Measurements from ENCODE around the gene SGIP1.
"Not testable (repeated sequence)": the region's sequence is repeated elsewhere in the genome, so short reads cannot be mapped to it uniquely, and the experiment has no call there.

Gene SGIP1

DNA sequence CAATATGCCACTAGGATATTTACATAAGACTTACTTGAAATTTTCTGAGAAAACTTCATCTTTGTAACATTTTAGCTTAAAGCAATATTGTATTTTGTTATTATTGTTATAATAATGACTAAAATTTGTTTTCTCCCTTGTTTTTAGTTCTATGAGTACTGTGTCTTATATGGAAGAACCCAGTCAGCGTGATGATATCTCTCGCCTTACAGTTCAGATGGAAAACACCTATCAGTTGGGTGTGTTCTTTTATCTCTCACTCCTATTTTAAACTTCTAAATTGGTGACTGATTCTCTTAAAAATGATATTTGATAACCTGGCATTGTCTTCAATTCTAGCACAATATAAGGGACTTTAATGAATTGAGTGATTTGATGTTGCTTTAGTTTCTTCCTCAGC is 236.3 kb downstream of the SGIP1 start:
- DNase-seq (ENCODE audit: low spot score), result no peak

DNA sequence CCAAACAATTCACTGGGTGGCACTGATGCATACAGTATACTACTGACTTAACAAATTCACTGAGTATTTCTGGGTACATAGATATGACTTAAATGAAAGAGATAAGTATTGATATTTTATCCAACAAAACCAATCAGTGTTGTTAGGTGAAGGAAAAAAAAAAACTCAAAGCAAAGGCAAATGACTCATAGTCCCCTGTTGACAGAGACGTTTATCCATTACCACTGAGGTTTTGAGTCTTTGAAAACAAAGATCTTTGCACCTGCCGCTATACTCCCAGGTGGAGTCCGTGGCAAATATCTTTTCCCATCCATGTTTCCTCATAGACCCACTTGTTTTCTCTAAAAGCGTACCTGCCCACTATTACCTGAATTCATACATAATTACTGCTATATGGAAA is 236.7 kb downstream of the SGIP1 start:
- peak; percentile 2 for DNase-seq (ENCODE audit: low spot score)

DNA sequence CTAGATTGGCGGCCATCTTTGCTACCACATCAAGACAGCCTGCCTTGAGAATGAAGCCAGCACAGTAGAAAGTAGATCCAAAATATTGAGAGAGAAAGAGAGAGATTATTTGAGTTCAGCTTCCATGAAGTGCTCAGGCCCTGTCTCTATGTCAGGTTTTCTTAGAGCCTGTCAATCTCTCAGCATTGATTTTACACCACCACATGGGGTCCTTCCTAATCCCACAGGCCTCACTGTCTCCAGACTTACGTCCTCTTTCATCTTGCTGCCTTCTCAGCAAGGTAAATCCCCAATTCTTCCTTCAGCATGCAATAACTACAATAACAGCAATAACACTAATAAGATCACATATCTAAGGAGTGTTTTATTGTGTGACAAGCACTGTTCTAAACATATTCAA is 239.3 kb downstream of the SGIP1 start:
- DNase-seq (ENCODE audit: low spot score), result no peak

DNA sequence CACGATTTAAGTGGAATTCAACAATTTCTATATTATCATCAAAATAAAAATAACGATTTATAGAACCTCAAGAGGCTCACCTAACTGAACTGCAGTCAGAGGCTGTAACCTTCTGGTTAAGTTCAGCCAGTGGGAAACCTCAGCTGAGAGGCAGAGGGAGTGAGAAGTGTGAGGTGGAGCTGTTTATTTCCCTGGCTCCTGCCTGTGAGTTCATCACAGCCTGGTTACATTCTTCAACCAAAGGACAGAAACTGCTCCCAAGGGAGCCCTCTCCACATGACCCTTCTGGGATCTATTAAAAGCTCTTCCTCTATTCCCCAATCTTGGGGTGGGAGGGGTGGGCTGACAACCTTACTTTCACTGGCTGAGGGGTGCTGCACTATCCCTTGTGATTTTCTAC is 240.5 kb downstream of the SGIP1 start:
- no peak for DNase-seq (ENCODE audit: low spot score)

DNA sequence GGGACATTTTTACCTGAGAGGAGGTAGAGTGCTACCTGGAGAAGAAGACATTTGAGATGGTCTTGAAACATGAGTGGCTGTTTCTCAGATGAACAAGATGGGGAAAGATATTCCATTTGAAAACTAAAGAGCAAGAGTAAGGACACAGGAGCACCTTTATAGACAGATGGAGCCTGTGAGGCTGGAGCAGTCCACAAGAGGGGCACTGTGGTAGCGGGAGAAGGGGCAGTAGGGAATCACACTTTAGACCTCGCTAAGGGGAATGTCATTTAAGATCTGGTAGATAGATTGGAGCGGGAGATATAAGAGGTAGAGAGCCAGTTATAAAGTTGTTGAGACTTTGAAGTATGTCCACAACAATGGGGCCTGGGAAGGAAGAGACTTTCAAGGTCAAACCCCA is 241.7 kb downstream of the SGIP1 start:
- no peak for DNase-seq (ENCODE audit: low spot score)

DNA sequence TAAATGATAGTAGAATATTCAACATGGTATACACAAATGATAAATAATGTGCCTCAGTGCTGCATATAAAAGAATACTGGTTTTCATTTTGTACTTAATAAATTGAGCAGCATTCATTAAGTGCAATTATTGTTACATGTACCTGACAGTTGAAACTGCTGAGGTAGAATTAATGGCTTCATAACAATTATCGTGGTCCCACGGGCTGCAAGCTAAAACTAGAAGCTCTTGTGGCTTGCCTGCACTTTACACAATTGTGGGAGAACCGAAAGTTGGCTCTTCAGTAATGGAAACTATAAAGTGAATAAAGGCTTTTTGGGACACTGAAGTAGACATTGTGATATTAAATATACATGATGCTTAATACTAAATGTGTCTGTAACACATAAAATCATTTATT is 243.9 kb downstream of the SGIP1 start:
- no peak for DNase-seq (ENCODE audit: low spot score)

DNA sequence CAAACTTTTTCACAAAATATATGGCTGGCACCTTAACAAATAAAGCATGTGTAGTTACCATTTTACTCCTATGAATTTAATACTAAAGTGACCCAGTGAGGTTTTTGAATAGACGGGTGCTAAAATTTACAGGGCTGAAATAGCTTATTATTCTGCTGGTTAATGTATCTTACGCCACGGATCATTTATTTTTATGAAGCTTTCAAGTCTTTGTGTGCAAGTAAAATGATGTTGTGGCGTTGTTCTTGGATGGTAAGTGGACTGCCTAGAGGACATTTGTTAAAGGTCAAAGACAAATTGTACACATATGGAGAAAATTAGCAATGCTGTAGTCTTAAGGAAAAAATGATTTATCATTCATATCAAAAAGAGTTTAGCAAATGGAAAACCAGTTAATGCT is 244.3 kb downstream of the SGIP1 start:
- DNase-seq (ENCODE audit: low spot score), result no peak

DNA sequence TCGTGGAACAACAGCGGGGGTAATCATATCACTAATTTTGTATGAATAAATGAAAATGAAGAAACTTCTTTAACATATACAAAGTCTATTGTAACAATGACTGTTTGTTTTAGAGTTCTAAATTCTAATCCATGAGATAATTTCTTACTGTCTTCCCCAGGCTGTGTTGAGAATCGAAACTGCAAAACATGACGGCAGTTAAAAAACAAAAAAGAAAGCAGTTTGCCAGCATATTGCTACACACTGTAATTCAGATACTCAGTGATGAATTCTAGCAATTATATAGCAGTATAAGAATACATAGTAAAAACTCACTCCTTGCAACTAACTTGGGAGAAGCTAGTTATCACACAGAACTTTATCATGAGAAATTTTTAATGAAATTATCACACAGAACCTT is 245.0 kb downstream of the SGIP1 start:
- no peak for DNase-seq (ENCODE audit: low spot score)

DNA sequence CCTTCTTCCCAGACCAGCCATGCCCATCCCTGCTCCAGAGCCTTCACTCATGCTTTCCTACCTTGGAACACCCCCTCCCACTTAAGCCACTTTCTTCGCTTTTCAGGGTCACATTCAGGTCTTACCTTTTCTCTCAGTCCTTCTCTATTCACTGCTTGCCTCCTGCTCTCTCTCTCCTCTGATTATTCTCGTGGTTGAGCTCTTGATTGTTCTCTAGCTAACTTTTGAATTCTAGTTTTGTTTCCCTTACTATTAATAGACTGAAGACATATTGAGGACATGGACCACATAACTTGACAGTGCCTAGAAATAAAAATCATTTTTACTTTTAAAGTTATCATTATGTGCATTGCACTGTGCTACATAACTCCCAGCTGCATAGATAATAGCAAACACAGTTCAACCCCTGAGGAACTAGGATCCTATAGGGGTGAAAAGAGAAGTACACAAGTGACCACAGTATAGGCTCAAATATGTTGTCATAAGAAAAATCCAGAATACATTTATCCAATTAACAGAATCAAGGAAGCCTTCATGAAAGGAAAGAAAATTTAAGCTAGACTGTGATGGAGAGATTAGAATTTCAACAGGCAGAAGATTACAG is 245.6 kb downstream of the SGIP1 start:
- no peak for DNase-seq (ENCODE audit: low spot score)

DNA sequence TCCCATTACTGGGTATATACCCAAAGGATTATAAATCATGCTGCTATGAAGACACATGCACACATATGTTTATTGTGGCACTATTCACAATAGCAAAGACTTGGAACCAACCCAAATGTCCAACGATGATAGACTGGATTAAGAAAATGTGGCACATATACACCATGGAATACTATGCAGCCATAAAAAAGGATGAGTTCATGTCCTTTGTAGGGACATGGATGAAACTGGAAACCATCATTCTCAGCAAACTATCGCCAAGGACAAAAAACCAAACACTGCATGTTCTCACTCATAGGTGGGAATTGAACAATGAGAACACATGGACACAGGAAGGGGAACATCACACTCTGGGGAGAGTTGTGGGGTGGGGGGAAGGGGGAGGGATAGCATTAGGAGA is 251.8 kb downstream of the SGIP1 start:
- not testable (repeated sequence) for DNase-seq (ENCODE audit: low spot score)

DNA sequence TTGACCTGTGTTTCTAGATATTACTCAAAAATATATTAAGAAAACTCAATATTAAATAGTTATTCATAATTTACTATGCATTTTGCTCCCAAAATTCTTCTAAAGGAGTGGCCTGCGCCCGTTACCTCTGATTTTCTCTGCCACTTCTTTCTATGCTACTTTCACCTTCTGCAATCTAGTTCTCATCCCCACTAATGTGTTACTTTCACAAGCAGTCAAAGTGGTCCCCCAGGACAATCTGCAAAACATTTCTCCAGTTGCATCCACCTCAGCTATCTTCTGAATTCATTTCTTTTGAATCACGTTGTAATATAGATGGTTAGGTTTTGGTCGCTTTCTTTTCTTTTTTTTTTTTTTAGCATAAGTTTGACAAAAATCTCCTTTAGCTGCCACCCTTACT is 253.7 kb downstream of the SGIP1 start:
- no peak for DNase-seq (ENCODE audit: low spot score)

DNA sequence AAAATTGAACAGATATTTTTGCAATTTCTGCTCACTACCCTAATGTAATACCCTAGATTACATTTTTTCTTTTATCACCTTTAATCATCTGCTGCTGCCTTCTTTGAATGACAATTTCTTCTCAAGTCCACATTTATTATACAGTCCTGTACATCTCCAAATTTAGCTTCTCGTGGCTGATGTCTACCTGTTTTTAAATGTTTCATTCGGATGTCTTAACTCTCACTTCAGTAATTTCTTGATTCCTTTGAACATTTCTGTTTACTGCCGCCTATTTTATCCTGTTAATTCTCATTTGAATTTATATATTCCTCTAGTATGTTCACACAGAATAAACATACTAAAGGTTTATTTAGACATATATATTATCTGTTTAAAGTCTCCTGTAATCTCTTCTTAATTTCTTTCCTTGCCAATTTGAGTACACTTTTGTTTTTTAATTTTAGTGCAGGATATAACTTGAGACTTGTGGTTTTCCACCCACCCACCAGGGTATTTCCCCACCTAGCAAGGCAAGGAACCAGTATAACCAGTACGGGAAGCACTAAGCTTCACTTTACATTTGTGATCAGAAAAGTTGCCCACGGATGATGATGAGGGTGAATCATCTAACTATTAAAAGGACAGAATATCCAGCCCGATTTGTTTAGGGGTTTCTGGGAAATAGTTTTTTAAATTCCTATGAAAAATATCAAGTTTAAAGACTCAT is 254.4 kb downstream of the SGIP1 start:
- peak; percentile 44 for DNase-seq (ENCODE audit: low spot score)

DNA sequence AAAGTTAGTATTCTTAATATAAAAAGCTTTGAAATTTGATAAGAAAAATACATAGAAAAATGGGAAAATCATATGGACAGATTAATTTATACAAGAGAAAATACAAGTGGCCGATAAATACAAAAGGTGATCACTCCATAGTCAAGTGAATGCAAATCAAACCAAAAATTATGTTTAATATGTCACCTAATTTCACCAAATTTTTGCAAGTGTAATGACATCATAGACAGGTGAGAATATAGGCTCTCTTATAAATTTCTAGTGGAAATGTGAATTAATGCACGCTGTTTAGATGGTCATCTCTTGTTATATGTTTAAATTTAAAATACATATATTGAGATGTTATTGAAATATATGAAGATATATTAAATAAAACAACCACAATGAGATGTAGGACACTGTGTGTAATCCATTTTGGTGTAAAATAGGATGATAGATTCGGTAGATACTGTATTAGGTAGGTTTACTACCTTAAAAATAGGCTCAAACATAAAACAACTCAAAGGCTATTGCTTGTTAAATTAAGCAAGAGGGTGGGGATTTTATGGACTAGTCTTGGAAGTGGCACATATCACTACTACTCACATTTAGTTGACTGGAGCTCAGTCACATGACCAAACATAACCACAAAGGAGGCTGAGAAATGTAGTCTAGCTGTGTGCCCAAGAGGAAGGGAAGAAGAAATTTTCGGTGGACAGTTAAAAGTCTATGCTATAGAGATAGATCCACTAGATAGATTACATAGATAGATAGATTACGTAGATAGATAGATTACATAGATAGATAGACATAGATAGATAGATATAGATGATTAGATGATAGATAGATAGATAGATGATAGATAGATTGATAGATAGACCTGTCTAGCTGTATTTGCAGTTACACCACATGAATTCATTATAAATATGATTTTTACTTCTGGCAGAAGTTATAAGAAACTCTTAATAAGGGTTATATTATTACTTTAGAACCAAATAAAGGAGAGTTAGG is 258.0 kb downstream of the SGIP1 start:
- no peak for DNase-seq (ENCODE audit: low spot score)

DNA sequence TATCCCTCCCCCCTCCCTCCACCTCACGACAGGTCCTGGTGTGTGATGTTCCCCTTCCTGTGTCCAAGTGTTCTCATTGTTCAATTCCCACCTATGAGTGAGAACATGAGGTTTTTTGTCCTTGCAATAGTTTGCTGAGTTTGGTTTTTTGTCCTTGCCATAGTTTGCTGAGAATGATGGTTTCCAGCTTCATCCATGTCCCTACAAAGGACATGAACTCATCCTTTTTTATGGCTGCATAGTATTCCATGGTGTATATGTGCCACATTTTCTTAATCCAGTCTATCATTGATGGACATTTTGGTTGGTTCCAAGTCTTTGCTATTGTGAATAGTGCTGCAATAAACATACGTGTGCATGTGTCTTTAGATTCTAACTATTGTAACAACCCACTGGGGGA is 261.9 kb downstream of the SGIP1 start:
- not testable (repeated sequence) for DNase-seq (ENCODE audit: low spot score)
